ENCODE data around the gene ATE1.

Gene ATE1

GRCh38 chr10:121873236-121873635, 54.6 kb downstream of the ATE1 start:
- ATAC-seq: no peak
- TF ChIP-seq ZNF565 (CRISPR knock-in tag; conservative IDR thresholded peaks at IDR 0.05; ENCODE audit: low read depth): no peak
- TF ChIP-seq ISL1 (CRISPR knock-in tag; IDR thresholded peaks at IDR 0.05): peak; percentile 37; the same call in 1 of the 2 replicates

- no peak for ATAC-seq
- TF ChIP-seq ZC3H10 (CRISPR knock-in tag; IDR thresholded peaks at IDR 0.05) (no peak), PPARA (CRISPR knock-in tag; IDR thresholded peaks at IDR 0.05; ENCODE audit: borderline replicate concordance) (no peak), CSDC2 (CRISPR knock-in tag; IDR thresholded peaks at IDR 0.05) (no peak)
- TF ChIP-seq, protein P1, sequence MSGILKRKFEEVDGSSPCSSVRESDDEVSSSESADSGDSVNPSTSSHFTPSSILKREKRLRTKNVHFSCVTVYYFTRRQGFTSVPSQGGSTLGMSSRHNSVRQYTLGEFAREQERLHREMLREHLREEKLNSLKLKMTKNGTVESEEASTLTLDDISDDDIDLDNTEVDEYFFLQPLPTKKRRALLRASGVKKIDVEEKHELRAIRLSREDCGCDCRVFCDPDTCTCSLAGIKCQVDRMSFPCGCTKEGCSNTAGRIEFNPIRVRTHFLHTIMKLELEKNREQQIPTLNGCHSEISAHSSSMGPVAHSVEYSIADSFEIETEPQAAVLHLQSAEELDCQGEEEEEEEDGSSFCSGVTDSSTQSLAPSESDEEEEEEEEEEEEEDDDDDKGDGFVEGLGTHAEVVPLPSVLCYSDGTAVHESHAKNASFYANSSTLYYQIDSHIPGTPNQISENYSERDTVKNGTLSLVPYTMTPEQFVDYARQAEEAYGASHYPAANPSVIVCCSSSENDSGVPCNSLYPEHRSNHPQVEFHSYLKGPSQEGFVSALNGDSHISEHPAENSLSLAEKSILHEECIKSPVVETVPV (CRISPR knock-in tag; IDR thresholded peaks at IDR 0.05): no peak
These were observed 57.4 kb downstream of the ATE1 start for GRCh38 chr10:121870413-121870812.

GRCh38 chr10:121865554-121865953, 62.3 kb downstream of the ATE1 start:
- no peak for TF ChIP-seq SNAI2 (CRISPR knock-in tag; IDR thresholded peaks at IDR 0.05)
- no peak for TF ChIP-seq ISL1 (CRISPR knock-in tag; IDR thresholded peaks at IDR 0.05)
- TF ChIP-seq ZNF70 (CRISPR knock-in tag; IDR thresholded peaks at IDR 0.05): no peak
- TF ChIP-seq CSDC2 (CRISPR knock-in tag; IDR thresholded peaks at IDR 0.05): no peak
- TF ChIP-seq, protein P1 (CRISPR knock-in tag; IDR thresholded peaks at IDR 0.05): no peak
- no peak for TF ChIP-seq ZNF8 (CRISPR knock-in tag; IDR thresholded peaks at IDR 0.05)
- no peak for TF ChIP-seq ZNF565 (CRISPR knock-in tag; conservative IDR thresholded peaks at IDR 0.05; ENCODE audit: low read depth)
- no peak for TF ChIP-seq OSR1 (CRISPR knock-in tag; IDR thresholded peaks at IDR 0.05)
- TF ChIP-seq TCF4 (CRISPR knock-in tag; IDR thresholded peaks at IDR 0.05; ENCODE audit: borderline replicate concordance): no peak
- no peak for TF ChIP-seq ARNTL (CRISPR knock-in tag; IDR thresholded peaks at IDR 0.05; ENCODE audit: borderline replicate concordance, low read depth)
- TF ChIP-seq, protein P2, sequence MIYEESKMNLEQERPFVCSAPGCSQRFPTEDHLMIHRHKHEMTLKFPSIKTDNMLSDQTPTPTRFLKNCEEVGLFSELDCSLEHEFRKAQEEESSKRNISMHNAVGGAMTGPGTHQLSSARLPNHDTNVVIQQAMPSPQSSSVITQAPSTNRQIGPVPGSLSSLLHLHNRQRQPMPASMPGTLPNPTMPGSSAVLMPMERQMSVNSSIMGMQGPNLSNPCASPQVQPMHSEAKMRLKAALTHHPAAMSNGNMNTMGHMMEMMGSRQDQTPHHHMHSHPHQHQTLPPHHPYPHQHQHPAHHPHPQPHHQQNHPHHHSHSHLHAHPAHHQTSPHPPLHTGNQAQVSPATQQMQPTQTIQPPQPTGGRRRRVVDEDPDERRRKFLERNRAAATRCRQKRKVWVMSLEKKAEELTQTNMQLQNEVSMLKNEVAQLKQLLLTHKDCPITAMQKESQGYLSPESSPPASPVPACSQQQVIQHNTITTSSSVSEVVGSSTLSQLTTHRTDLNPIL (CRISPR knock-in tag; IDR thresholded peaks at IDR 0.05; ENCODE audit: low read depth): no peak
- no peak for TF ChIP-seq ZFP3 (CRISPR knock-in tag; IDR thresholded peaks at IDR 0.05)
- TF ChIP-seq ZFP30 (CRISPR knock-in tag; IDR thresholded peaks at IDR 0.05): no peak
- ATAC-seq: no peak

- no peak for ATAC-seq
- TF ChIP-seq, protein P2 (CRISPR knock-in tag; IDR thresholded peaks at IDR 0.05; ENCODE audit: low read depth): no peak
- no peak for TF ChIP-seq ARNTL (CRISPR knock-in tag; IDR thresholded peaks at IDR 0.05; ENCODE audit: borderline replicate concordance, low read depth)
- TF ChIP-seq TCF4 (CRISPR knock-in tag; IDR thresholded peaks at IDR 0.05; ENCODE audit: borderline replicate concordance): no peak
- TF ChIP-seq, protein P1 (CRISPR knock-in tag; IDR thresholded peaks at IDR 0.05): no peak
- TF ChIP-seq PPARA (CRISPR knock-in tag; IDR thresholded peaks at IDR 0.05; ENCODE audit: borderline replicate concordance): no peak
- TF ChIP-seq ZNF70 (CRISPR knock-in tag; IDR thresholded peaks at IDR 0.05): no peak
- no peak for TF ChIP-seq OSR1 (CRISPR knock-in tag; IDR thresholded peaks at IDR 0.05)
- no peak for TF ChIP-seq ZNF8 (CRISPR knock-in tag; IDR thresholded peaks at IDR 0.05)
- TF ChIP-seq ZFP3 (CRISPR knock-in tag; IDR thresholded peaks at IDR 0.05): no peak
These were observed 63.2 kb downstream of the ATE1 start for GRCh38 chr10:121864653-121865052.

GRCh38 chr10:121864168-121864567, 63.7 kb downstream of the ATE1 start:
- ATAC-seq: no peak
- no peak for TF ChIP-seq ZNF8 (CRISPR knock-in tag; IDR thresholded peaks at IDR 0.05)
- no peak for TF ChIP-seq TOX (CRISPR knock-in tag; IDR thresholded peaks at IDR 0.05; ENCODE audit: borderline replicate concordance)
- no peak for TF ChIP-seq ESRRG (CRISPR knock-in tag; IDR thresholded peaks at IDR 0.05)
- TF ChIP-seq ZC3H10 (CRISPR knock-in tag; IDR thresholded peaks at IDR 0.05): no peak
- TF ChIP-seq ISL1 (CRISPR knock-in tag; IDR thresholded peaks at IDR 0.05): no peak
- TF ChIP-seq, protein P1 (CRISPR knock-in tag; IDR thresholded peaks at IDR 0.05): no peak
- TF ChIP-seq ZNF565 (CRISPR knock-in tag; conservative IDR thresholded peaks at IDR 0.05; ENCODE audit: low read depth): no peak
- TF ChIP-seq, protein P3, sequence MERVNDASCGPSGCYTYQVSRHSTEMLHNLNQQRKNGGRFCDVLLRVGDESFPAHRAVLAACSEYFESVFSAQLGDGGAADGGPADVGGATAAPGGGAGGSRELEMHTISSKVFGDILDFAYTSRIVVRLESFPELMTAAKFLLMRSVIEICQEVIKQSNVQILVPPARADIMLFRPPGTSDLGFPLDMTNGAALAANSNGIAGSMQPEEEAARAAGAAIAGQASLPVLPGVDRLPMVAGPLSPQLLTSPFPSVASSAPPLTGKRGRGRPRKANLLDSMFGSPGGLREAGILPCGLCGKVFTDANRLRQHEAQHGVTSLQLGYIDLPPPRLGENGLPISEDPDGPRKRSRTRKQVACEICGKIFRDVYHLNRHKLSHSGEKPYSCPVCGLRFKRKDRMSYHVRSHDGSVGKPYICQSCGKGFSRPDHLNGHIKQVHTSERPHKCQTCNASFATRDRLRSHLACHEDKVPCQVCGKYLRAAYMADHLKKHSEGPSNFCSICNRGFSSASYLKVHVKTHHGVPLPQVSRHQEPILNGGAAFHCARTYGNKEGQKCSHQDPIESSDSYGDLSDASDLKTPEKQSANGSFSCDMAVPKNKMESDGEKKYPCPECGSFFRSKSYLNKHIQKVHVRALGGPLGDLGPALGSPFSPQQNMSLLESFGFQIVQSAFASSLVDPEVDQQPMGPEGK (CRISPR knock-in tag; IDR thresholded peaks at IDR 0.05; ENCODE audit: borderline replicate concordance): no peak
- TF ChIP-seq BACH2 (CRISPR knock-in tag; IDR thresholded peaks at IDR 0.05; ENCODE audit: borderline replicate concordance): no peak
- no peak for TF ChIP-seq GLIS3 (CRISPR knock-in tag; IDR thresholded peaks at IDR 0.05)
- TF ChIP-seq ZFP3 (CRISPR knock-in tag; IDR thresholded peaks at IDR 0.05): no peak
- TF ChIP-seq, protein P2 (CRISPR knock-in tag; IDR thresholded peaks at IDR 0.05; ENCODE audit: low read depth): no peak
- TF ChIP-seq TCF4 (CRISPR knock-in tag; IDR thresholded peaks at IDR 0.05; ENCODE audit: borderline replicate concordance): no peak

Data from SK-N-SH treated with all-trans-retinoic acid at 6 μM for 48 hours (cell line).